Adrenal gland (tissue), 5 donors: ENCODE measurements around the gene SLC27A3.

ENCODE experiments used
- POLR2A ChIP-seq, 2 donors: fragments of 450-650 bp; IDR thresholded peaks; one replicate each; pipeline ENCODE4 v1.6.1; 2017; ENCODE audit warnings: antibody characterized with exemption in 2 of 2, mild to moderate bottlenecking in 2 of 2, moderate library complexity in 1 of 2
- TF ChIP-seq, protein P1 (sequence below), 6 experiments: fragments of 450-650 bp in 4 of 6; fragments of 200-600 bp in 2 of 6; sonication (generic) in 1 of 6; IDR thresholded peaks; 1 replicate in 5 of 6; 2 replicates in 1 of 6; pipeline versions ENCODE4 v1.5.1 to v1.8.0; 2016 to 2021; ENCODE audit warnings: antibody characterized with exemption in 6 of 6, mild to moderate bottlenecking in 2 of 6, moderate library complexity in 1 of 6
- donor health status: DM: no; HTN: no; CAD: no.

- TF ChIP-seq, protein P1, sequence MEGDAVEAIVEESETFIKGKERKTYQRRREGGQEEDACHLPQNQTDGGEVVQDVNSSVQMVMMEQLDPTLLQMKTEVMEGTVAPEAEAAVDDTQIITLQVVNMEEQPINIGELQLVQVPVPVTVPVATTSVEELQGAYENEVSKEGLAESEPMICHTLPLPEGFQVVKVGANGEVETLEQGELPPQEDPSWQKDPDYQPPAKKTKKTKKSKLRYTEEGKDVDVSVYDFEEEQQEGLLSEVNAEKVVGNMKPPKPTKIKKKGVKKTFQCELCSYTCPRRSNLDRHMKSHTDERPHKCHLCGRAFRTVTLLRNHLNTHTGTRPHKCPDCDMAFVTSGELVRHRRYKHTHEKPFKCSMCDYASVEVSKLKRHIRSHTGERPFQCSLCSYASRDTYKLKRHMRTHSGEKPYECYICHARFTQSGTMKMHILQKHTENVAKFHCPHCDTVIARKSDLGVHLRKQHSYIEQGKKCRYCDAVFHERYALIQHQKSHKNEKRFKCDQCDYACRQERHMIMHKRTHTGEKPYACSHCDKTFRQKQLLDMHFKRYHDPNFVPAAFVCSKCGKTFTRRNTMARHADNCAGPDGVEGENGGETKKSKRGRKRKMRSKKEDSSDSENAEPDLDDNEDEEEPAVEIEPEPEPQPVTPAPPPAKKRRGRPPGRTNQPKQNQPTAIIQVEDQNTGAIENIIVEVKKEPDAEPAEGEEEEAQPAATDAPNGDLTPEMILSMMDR (IDR thresholded peaks at IDR 0.05) = no peak
- no peak for TF ChIP-seq POLR2A (IDR thresholded peaks at IDR 0.05)
These were observed 29.8 kb upstream of the SLC27A3 start for GRCh38 chr1:153745417-153745816.
